Stimulated activated memory B cell treated with anti-CD40 and anti-IgM and Interleukin-4, amounts not matched to agents 10 μg/mL and 1 μg/mL and 100 μg/mL, for 72 hours (primary cell): ENCODE data around the gene CSNK1D.

Experiments used
- ATAC-seq: fragments of 150-1000 bp; cut with Tn5 transposase; 2 replicates; pipeline ENCODE4 v1.10.0; 2021
- H3K27ac Mint-ChIP-seq: one replicate; pipeline ENCODE4 v1.8.0; 2022; ENCODE audit warnings: mild to moderate bottlenecking, mixed read lengths
- H3K27me3 Mint-ChIP-seq: one replicate; pipeline ENCODE4 v1.8.0; 2022; ENCODE audit warnings: mixed read lengths
- H3K36me3 Mint-ChIP-seq: one replicate; pipeline ENCODE4 v1.8.0; 2022; ENCODE audit warnings: mixed read lengths
- H3K4me1 Mint-ChIP-seq: one replicate; pipeline ENCODE4 v1.8.0; 2022; ENCODE audit warnings: mixed read lengths
- H3K4me3 Mint-ChIP-seq: one replicate; pipeline ENCODE4 v1.8.0; 2022; ENCODE audit warnings: mild to moderate bottlenecking, moderate library complexity, mixed read lengths
- H3K9me3 Mint-ChIP-seq: one replicate; pipeline ENCODE4 v1.8.0; 2022; ENCODE audit warnings: mixed read lengths

CSNK1D gene

GRCh38 chr17:82246040-82246364, 27.5 kb downstream of the CSNK1D start:
- Mint-ChIP-seq H3K27ac (no peak overlapping the region), H3K9me3 (no peaks in the 10 kb centered on the region), H3K4me3 (no peak overlapping the region), H3K27me3 (no peaks in the 10 kb centered on the region), H3K4me1 (peaks cover 52% of the 10 kb centered on the region), H3K36me3 (peaks cover 56% of the 10 kb centered on the region)
- ATAC-seq = no peak

DNA sequence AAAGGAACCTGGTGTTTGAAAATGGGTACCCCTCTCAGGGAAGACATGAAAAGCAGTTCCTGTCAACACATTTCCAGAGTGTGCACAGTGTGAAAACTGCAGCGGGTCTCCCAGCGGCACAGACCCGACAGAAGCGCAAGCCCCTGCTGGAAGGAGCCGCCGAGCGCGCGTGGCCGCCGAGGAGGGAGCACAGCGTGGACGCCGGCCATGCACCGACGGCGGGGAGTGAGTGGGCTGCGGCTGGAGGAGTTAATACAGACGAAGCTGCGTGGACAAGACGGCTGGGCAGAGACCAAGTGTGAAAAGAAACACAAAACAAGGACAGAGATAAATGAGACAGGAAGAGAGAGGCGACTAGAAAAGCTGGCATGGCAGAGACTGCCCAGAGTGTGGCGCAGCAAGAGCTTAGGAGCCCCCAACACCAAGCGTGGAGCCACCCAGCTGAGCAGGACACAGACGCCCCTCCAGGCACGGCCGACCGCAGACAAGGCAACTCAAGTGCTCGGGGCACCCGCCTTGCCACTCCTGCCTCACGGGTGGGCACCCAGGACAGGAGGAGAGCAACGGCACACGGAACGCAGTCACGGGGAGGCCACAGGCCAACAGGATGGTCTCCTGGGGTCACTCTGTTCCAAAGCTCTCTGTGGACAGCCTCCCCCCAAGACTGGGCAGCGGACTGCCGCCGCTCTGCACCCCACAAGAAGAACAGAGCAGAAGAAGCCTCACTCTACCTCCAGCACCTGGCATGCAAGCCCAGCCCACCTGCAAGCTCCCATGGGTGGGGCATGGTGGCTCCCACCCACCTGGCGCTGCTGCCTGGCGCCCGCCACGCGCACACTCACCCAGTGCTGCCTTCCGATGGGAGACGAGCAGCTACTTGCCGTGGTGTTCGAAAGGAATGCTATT, 28.1 kb downstream of the CSNK1D start:
- Mint-ChIP-seq H3K36me3 (peaks cover 53% of the 10 kb centered on the region), H3K9me3 (no peaks in the 10 kb centered on the region), H3K27me3 (no peaks in the 10 kb centered on the region), H3K4me1 (peaks cover 59% of the 10 kb centered on the region), H3K4me3 (no peak overlapping the region), H3K27ac (no peak overlapping the region)
- ATAC-seq = no peak

DNA sequence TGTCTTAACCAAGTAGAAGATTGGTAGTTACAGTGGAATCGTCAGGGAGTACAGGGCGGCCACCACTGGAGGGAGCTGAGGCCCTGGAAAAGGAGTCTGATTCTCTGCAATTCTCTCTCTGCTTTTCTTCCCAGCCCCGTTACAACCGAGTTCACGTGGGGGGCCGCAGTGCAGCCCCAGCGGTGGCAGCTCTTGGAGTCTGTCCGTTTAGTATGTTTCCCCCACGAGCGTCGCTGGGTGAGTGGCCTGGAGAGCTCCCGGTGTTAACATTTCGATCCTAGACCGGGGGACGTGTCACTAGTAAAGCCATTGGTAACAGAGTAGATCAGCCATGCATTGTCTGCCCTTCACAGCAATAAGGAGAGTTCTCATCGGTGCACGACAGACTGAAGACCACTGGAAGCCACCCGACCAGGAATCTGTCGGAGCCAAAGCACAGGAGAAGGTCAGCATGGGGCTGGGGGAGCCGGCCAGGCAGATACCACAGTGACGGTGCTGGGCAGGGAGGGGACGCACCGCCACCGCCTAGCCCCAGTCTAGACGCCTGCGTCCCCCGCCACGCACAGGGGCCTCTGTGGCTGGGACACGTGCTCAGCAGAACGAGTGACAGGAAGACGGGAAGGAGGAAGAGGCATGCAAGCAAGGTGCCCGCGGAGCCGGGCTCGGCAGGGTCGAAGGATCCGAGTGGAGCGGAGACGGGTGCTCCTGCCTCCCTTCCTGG, 28.9 kb downstream of the CSNK1D start:
- Mint-ChIP-seq H3K4me1 (peaks cover 67% of the 10 kb centered on the region), H3K4me3 (no peak overlapping the region), H3K27me3 (no peaks in the 10 kb centered on the region), H3K27ac (peak overlapping the region; percentile 26), H3K36me3 (peaks cover 53% of the 10 kb centered on the region), H3K9me3 (no peaks in the 10 kb centered on the region)
- no peak for ATAC-seq

- peaks cover 52% of the 10 kb centered on the region for H3K36me3 Mint-ChIP-seq
- H3K4me3 Mint-ChIP-seq = no peak overlapping the region
- no peaks in the 10 kb centered on the region for H3K27me3 Mint-ChIP-seq
- ATAC-seq = no peak
- no peaks in the 10 kb centered on the region for H3K9me3 Mint-ChIP-seq
- peaks cover 74% of the 10 kb centered on the region for H3K4me1 Mint-ChIP-seq
- peak overlapping the region; percentile 26 for H3K27ac Mint-ChIP-seq
Measured at GRCh38 chr17:82243648-82244412, 29.7 kb downstream of the CSNK1D start.

DNA sequence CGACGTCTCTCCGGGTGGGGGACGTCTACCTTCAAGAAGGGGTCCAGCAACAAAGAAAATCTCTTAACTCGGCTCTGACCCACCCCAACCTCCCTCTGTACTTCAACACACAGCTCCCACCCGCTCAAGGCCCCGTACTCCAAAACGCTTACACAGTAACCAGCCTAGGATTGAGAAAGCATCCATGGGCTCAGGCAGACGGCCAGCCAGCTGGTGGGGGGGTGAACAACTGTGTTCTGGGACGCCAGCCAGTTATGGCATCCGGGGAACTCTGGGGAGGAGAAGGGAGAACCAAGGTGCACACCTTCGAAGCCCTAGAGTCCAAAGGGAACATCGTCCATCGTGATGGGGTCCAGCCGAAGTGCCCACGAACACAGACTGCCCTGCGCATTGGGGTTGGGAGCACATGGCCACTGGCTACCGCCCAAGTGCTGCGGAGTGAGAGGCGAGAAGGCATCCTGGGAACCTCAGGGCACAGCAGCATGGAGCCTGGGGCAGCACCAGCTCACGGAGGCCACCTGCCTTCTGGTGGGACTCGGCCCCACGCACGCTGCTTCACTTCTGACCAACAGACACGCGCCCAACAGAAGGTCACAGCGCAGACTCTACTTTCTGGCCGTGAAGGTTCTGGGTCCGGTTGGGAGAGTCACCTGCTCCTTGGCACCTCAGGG, 30.4 kb downstream of the CSNK1D start:
- ATAC-seq = no peak
- Mint-ChIP-seq H3K27ac (peak overlapping the region; percentile 73), H3K9me3 (no peaks in the 10 kb centered on the region), H3K27me3 (no peaks in the 10 kb centered on the region), H3K36me3 (peaks cover 49% of the 10 kb centered on the region), H3K4me3 (no peak overlapping the region), H3K4me1 (peaks cover 74% of the 10 kb centered on the region)

DNA sequence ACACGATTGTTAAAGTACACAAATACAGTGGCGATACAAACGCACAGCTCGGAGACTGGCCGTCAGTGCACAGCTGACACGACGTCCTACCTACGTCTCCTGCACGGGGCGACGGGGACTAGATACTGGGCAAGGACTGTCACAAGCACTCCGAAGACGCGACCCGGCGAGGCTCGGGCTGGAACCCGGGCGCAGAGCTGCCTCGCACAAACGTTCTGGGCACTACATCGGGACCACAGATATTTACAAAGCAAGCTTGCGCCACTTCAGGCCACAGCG, 30.9 kb downstream of the CSNK1D start:
- Mint-ChIP-seq H3K36me3 (peaks cover 46% of the 10 kb centered on the region), H3K27me3 (no peaks in the 10 kb centered on the region), H3K4me3 (no peak overlapping the region), H3K9me3 (no peaks in the 10 kb centered on the region), H3K4me1 (peaks cover 74% of the 10 kb centered on the region), H3K27ac (peak overlapping the region; percentile 73)
- no peak for ATAC-seq

DNA sequence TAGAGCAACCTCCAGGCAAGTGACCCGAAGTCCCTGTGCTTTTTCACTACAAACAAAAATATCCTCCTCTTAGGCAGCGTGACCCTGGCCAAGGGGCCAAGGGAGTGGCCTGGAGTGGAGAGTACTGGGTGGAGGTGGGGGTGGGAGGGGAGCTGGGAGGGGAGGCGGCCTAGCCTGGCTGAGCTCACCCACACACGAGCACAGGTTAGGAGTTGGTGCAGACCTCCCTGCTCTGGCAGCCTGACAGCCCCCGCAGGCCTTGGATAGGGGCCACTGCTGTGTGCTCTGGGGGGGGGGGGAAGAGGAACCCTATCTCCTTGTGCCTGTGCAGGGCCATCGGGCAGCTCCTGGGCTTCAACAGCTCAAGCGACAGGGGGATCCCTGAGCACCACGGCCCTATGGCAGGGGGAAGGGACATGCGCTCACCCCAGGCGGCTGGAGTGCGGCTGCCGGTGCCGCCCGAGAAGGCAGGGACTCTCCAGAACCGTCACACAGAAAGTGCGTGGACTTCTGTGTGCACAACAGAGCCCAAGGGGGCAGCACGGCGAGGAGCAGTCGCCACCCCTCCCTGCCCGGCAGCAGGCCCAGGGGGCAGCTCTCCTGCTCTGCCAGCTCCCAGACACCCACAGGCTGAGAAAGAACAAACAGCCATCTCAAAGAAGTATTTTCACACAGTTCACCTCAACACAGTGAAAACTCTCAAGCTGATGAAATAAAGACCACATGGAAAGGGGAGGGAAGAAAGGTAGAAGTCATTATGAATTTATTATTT, 31.4 kb downstream of the CSNK1D start:
- Mint-ChIP-seq H3K27ac (peak overlapping the region; percentile 73), H3K36me3 (peaks cover 44% of the 10 kb centered on the region), H3K4me1 (peaks cover 74% of the 10 kb centered on the region), H3K4me3 (no peak overlapping the region), H3K27me3 (no peaks in the 10 kb centered on the region), H3K9me3 (no peaks in the 10 kb centered on the region)
- no peak for ATAC-seq

DNA sequence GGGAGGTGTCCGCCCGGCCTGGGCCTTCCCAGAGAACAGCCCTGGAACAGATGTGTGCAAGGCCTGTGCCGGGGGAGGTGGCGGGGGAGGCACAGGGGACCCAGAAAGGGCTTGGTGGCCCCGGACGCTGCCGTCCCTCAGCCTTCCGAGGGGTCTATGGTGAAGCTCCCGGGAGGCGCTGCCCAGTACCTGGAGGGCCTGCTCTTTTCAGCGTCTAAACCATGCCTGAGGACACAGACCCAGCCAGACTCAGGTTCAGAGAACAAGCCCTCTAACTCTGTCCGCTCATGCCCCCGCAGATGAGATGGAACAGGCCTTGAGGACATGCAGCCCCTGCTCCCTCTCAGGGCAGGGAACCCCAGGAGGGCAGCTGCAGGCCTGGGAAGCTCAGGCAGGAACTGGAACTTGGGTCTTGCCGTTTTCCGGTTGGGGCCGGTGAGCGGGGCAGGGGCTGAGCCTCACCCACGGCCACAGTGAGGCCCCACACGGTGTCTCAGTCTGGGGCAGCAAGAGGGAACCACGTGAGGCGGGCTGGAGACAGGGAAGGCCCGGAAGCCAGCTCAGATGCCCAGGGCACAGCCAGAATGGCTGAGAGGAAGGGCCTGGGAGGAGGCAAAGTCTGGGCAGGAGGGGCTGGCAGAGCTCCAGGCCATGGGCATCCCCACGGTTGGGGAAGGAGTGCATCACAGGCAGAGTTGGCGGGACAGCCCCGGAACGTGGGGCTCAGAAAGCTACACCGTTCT, 32.1 kb downstream of the CSNK1D start:
- Mint-ChIP-seq H3K36me3 (peaks cover 37% of the 10 kb centered on the region), H3K4me3 (peak overlapping the region; percentile 19), H3K9me3 (no peaks in the 10 kb centered on the region), H3K27me3 (no peaks in the 10 kb centered on the region), H3K27ac (peak overlapping the region; percentile 73), H3K4me1 (peaks cover 67% of the 10 kb centered on the region)
- ATAC-seq = peak; percentile 22

DNA sequence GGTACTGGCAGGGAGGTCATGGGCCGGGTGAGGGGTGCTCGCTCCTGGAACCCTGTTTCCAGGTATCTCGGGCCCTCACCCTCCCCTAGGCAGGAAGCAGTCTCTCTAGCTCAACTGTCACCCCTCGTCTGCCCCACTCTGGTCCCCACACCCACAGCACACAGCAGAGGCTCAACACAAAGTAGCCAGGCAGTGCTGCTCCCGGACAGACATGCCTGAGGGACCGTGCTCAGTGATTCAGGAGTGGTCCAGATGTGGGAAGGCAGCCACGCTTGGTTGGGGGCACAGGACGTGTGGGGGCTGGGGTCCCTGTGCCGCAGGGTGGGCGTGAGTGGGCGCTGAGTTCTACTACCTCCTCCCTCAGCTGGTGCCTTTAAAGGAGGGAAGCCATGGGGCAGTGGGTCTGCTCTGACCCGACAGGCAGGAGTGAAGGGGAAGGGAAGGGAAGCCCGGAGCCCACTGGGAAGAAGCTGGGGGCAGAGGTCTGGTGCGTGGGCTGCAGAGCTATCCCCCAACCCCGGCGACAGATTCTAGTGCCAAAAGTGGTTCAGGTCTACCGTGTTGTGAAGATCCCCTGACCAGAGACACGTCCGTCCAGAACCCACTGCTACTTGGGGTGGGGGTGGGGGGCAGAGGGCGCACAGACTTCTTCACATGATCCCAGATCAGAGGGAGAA, 32.9 kb downstream of the CSNK1D start:
- no peaks in the 10 kb centered on the region for H3K9me3 Mint-ChIP-seq
- no peak for ATAC-seq
- no peaks in the 10 kb centered on the region for H3K27me3 Mint-ChIP-seq
- H3K27ac Mint-ChIP-seq = peak overlapping the region; percentile 73
- H3K4me1 Mint-ChIP-seq = peaks cover 71% of the 10 kb centered on the region
- no peak overlapping the region for H3K4me3 Mint-ChIP-seq
- H3K36me3 Mint-ChIP-seq = peaks cover 32% of the 10 kb centered on the region

DNA sequence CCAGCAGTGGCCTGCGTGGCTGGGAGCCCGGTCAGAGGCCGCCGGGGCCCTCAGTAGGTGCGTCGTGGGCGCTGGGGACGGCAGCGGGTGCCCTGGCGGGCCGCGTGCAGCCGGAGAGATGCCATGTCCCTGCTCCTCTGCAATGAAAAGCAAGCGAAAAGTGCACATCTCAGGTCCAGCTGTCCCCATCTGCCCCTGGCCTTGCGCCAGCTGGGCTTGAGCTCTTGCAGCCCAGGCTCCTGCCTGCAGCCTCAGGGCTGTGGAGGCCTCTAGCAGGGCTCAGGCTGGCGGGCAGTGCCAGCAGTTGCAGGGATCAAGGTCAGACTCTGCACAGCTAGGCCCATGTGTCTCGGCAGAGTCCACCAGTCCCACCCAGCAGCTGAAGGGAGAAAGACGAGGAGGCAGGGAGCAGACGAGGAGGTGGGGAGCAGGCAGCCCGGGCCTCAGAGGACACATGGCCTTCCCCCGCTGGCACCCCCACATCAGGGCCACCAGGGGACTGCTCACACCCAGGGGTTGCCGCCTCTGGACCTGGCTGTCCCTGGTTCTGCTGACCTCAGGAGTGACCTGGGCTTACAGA, 33.5 kb downstream of the CSNK1D start:
- ATAC-seq = no peak
- Mint-ChIP-seq H3K9me3 (no peaks in the 10 kb centered on the region), H3K4me1 (peaks cover 74% of the 10 kb centered on the region), H3K27ac (peak overlapping the region; percentile 73), H3K36me3 (peaks cover 25% of the 10 kb centered on the region), H3K4me3 (no peak overlapping the region), H3K27me3 (no peaks in the 10 kb centered on the region)

GRCh38 chr17:82239401-82239925, 34.0 kb downstream of the CSNK1D start:
- Mint-ChIP-seq H3K4me3 (no peak overlapping the region), H3K27me3 (no peaks in the 10 kb centered on the region), H3K27ac (peak overlapping the region; percentile 73), H3K4me1 (peaks cover 79% of the 10 kb centered on the region), H3K9me3 (no peaks in the 10 kb centered on the region), H3K36me3 (peaks cover 20% of the 10 kb centered on the region)
- no peak for ATAC-seq

DNA sequence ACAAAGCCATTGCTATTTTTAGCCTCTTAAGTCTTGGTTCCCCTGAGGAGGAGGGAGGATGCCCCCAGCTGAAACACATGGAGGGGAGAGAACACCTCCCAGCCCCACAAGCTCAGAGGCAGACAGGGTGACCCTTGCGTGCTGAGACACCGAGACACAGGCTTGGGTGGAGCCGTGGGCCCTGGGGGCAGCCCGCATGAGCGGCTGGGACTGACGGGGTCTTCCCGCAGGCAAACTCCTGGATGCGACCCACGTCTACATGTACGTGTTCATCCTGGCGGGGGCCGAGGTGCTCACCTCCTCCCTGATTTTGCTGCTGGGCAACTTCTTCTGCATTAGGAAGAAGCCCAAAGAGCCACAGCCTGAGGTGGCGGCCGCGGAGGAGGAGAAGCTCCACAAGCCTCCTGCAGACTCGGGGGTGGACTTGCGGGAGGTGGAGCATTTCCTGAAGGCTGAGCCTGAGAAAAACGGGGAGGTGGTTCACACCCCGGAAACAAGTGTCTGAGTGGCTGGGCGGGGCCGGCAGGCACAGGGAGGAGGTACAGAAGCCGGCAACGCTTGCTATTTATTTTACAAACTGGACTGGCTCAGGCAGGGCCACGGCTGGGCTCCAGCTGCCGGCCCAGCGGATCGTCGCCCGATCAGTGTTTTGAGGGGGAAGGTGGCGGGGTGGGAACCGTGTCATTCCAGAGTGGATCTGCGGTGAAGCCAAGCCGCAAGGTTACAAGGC, 34.9 kb downstream of the CSNK1D start:
- ATAC-seq = peak; percentile 60
- Mint-ChIP-seq H3K9me3 (no peaks in the 10 kb centered on the region), H3K36me3 (peaks cover 12% of the 10 kb centered on the region), H3K4me1 (peaks cover 79% of the 10 kb centered on the region), H3K27me3 (no peaks in the 10 kb centered on the region), H3K4me3 (peak overlapping the region; percentile 66), H3K27ac (peak overlapping the region; percentile 73)
